Measurements from ENCODE around the gene NTM. TPM values are rescaled to one million over a fixed set of nuclear protein-coding genes. Genes with fewer than 3 reads are reported as not detected.

NTM gene
- total RNA-seq, 1 experiment from 2014 or later: 16.4 TPM

DNA sequence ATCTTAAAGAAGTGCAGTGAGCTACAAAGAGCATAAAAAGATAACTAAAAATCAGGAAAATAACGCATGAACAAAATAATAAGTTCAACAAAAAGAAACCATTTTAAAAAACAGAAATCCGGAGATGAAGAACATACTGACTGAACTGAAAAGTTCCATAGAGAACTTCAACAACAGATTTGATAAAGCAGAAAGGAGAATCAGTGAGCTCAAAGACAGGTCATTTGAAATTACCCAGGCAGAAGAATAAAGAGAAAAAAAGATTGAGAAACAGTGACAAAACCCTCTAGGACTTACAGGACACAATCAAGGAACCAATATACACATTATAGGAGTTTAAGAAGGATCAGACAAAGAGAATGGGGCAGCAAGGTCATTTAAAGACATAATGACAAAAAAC, 334.3 kb downstream of the NTM start (continued):
- TF ChIP-seq, protein P1, sequence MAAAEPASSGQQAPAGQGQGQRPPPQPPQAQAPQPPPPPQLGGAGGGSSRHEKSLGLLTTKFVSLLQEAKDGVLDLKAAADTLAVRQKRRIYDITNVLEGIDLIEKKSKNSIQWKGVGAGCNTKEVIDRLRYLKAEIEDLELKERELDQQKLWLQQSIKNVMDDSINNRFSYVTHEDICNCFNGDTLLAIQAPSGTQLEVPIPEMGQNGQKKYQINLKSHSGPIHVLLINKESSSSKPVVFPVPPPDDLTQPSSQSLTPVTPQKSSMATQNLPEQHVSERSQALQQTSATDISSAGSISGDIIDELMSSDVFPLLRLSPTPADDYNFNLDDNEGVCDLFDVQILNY (CRISPR knock-in tag; IDR thresholded peaks at IDR 0.05): no peak
- no peak for TF ChIP-seq RELA (CRISPR knock-in tag; IDR thresholded peaks at IDR 0.05; ENCODE audit: borderline replicate concordance)
- TF ChIP-seq, protein P2, sequence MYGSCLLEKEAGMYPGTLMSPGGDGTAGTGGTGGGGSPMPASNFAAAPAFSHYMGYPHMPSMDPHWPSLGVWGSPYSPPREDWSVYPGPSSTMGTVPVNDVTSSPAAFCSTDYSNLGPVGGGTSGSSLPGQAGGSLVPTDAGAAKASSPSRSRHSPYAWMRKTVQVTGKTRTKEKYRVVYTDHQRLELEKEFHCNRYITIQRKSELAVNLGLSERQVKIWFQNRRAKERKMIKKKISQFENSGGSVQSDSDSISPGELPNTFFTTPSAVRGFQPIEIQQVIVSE (CRISPR knock-in tag; IDR thresholded peaks at IDR 0.05; ENCODE audit: borderline replicate concordance): no peak
- TF ChIP-seq ESRRA (CRISPR knock-in tag; IDR thresholded peaks at IDR 0.05; ENCODE audit: borderline replicate concordance): no peak

DNA sequence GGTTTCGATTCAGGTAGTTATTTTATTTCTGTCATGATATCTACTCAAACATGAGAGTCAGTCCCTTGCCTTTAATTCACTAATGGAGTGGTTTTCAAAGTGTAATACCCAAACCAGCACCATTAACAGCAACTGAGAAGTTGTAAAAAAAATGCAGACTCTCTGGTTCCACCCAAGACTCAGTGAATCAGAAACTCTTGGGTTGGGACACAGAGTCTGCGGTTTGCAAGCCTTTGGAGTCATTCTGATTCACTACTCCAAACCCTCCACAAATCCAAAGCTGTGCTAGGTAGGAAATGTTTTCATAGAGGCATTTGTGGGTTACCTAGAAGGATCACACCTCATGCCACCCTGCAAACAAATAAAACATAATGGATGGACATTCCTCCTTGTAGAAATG, 340.1 kb downstream of the NTM start:
- CTCF ChIA-PET: no interaction called here
- POLR2A ChIA-PET: no interaction called here
- DNase-seq (ENCODE audit: low spot score): no peak
- peaks cover 5% of the 10 kb centered on the region; the same call in 1 of the 2 replicates for H3K36me3 Mint-ChIP-seq
- no peaks in the 10 kb centered on the region for H3K27me3 Mint-ChIP-seq (ENCODE audit: low read depth)
- no peak for ATAC-seq
- H3K27ac Mint-ChIP-seq: no peak overlapping the region
- TF ChIP-seq JAZF1 (CRISPR knock-in tag; IDR thresholded peaks at IDR 0.05) (no peak), CREM (CRISPR knock-in tag; IDR thresholded peaks at IDR 0.05) (no peak), ZNF423 (CRISPR knock-in tag; IDR thresholded peaks at IDR 0.05) (no peak), RELA (CRISPR knock-in tag; IDR thresholded peaks at IDR 0.05; ENCODE audit: borderline replicate concordance) (no peak), ZNF416 (CRISPR knock-in tag; IDR thresholded peaks at IDR 0.05) (no peak), ZNF219 (CRISPR knock-in tag; IDR thresholded peaks at IDR 0.05; ENCODE audit: borderline replicate concordance) (no peak), NFE2L1 (CRISPR knock-in tag; IDR thresholded peaks at IDR 0.05) (no peak), MYBL2 (CRISPR knock-in tag; IDR thresholded peaks at IDR 0.05) (no peak), EMX1 (CRISPR knock-in tag; IDR thresholded peaks at IDR 0.05) (no peak)
- TF ChIP-seq, protein P3, sequence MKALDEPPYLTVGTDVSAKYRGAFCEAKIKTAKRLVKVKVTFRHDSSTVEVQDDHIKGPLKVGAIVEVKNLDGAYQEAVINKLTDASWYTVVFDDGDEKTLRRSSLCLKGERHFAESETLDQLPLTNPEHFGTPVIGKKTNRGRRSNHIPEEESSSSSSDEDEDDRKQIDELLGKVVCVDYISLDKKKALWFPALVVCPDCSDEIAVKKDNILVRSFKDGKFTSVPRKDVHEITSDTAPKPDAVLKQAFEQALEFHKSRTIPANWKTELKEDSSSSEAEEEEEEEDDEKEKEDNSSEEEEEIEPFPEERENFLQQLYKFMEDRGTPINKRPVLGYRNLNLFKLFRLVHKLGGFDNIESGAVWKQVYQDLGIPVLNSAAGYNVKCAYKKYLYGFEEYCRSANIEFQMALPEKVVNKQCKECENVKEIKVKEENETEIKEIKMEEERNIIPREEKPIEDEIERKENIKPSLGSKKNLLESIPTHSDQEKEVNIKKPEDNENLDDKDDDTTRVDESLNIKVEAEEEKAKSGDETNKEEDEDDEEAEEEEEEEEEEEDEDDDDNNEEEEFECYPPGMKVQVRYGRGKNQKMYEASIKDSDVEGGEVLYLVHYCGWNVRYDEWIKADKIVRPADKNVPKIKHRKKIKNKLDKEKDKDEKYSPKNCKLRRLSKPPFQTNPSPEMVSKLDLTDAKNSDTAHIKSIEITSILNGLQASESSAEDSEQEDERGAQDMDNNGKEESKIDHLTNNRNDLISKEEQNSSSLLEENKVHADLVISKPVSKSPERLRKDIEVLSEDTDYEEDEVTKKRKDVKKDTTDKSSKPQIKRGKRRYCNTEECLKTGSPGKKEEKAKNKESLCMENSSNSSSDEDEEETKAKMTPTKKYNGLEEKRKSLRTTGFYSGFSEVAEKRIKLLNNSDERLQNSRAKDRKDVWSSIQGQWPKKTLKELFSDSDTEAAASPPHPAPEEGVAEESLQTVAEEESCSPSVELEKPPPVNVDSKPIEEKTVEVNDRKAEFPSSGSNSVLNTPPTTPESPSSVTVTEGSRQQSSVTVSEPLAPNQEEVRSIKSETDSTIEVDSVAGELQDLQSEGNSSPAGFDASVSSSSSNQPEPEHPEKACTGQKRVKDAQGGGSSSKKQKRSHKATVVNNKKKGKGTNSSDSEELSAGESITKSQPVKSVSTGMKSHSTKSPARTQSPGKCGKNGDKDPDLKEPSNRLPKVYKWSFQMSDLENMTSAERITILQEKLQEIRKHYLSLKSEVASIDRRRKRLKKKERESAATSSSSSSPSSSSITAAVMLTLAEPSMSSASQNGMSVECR (CRISPR knock-in tag; IDR thresholded peaks at IDR 0.05; ENCODE audit: borderline replicate concordance): no peak
- TF ChIP-seq, protein P4, sequence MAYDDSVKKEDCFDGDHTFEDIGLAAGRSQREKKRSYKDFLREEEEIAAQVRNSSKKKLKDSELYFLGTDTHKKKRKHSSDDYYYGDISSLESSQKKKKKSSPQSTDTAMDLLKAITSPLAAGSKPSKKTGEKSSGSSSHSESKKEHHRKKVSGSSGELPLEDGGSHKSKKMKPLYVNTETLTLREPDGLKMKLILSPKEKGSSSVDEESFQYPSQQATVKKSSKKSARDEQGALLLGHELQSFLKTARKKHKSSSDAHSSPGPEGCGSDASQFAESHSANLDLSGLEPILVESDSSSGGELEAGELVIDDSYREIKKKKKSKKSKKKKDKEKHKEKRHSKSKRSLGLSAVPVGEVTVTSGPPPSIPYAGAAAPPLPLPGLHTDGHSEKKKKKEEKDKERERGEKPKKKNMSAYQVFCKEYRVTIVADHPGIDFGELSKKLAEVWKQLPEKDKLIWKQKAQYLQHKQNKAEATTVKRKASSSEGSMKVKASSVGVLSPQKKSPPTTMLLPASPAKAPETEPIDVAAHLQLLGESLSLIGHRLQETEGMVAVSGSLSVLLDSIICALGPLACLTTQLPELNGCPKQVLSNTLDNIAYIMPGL (CRISPR knock-in tag; IDR thresholded peaks at IDR 0.05): no peak
- TF ChIP-seq, protein P5, sequence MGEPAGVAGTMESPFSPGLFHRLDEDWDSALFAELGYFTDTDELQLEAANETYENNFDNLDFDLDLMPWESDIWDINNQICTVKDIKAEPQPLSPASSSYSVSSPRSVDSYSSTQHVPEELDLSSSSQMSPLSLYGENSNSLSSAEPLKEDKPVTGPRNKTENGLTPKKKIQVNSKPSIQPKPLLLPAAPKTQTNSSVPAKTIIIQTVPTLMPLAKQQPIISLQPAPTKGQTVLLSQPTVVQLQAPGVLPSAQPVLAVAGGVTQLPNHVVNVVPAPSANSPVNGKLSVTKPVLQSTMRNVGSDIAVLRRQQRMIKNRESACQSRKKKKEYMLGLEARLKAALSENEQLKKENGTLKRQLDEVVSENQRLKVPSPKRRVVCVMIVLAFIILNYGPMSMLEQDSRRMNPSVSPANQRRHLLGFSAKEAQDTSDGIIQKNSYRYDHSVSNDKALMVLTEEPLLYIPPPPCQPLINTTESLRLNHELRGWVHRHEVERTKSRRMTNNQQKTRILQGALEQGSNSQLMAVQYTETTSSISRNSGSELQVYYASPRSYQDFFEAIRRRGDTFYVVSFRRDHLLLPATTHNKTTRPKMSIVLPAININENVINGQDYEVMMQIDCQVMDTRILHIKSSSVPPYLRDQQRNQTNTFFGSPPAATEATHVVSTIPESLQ (CRISPR knock-in tag; IDR thresholded peaks at IDR 0.05): no peak
- TF ChIP-seq, protein P6, sequence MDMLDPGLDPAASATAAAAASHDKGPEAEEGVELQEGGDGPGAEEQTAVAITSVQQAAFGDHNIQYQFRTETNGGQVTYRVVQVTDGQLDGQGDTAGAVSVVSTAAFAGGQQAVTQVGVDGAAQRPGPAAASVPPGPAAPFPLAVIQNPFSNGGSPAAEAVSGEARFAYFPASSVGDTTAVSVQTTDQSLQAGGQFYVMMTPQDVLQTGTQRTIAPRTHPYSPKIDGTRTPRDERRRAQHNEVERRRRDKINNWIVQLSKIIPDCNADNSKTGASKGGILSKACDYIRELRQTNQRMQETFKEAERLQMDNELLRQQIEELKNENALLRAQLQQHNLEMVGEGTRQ (CRISPR knock-in tag; IDR thresholded peaks at IDR 0.05): no peak
- TF ChIP-seq, protein P1 (CRISPR knock-in tag; IDR thresholded peaks at IDR 0.05): no peak
- H3K4me3 Mint-ChIP-seq: no peak overlapping the region
- peaks cover 37% of the 10 kb centered on the region for H3K9me3 Mint-ChIP-seq
- no peaks in the 10 kb centered on the region for H3K4me1 Mint-ChIP-seq
